ENCODE data around the gene COL6A3. TPM values are rescaled to one million over a fixed set of nuclear protein-coding genes. Genes with fewer than 3 reads are reported as not detected.

Gene COL6A3
- total RNA-seq, 1 experiment from 2014 or later, result 0.57 TPM

- H3K36me3 ChIP-seq (ENCODE audit: low read depth), result no peaks in the 10 kb centered on the region
Observed at GRCh38 chr2:237280939-237281338, 133.0 kb downstream of the COL6A3 start.

GRCh38 chr2:237280229-237280628 is 133.7 kb downstream of the COL6A3 start:
- Histone ChIP-seq H3K4me3 (no peak overlapping the region), H3K27ac (no peak overlapping the region), H3K79me2 (ENCODE audit: low read depth) (no peaks in the 10 kb centered on the region), H3K27me3 (ENCODE audit: insufficient read depth, low read depth) (no peaks in the 10 kb centered on the region), H3K4me2 (0 out of 2 replicates have a peak overlapping the region, but pooled peaks have one; percentile 2), H2AFZ (no peak overlapping the region), H3K4me1 (replicated peaks; ENCODE audit: insufficient read depth) (peaks cover 15% of the 10 kb centered on the region; the same call in 1 of the 2 replicates), H3K36me3 (ENCODE audit: low read depth) (no peaks in the 10 kb centered on the region), H3K9me2 (ENCODE audit: insufficient read depth) (no peaks in the 10 kb centered on the region), H3F3A (ENCODE audit: insufficient read depth, low read depth) (no peaks in the 10 kb centered on the region), H4K20me1 (ENCODE audit: insufficient read depth) (no peaks in the 10 kb centered on the region), H3K9me3 (ENCODE audit: insufficient read depth, low read depth) (no peaks in the 10 kb centered on the region)
- DNase-seq, result no peak
- TF ChIP-seq EZH2 (IDR thresholded peaks at IDR 0.05; ENCODE audit: low read depth) (no peak), CTCF (conservative IDR thresholded peaks at IDR 0.05) (no peak)
- BruUV-seq (replicated peaks), result no TSS peak
- ChIA-PET CTCF (no interaction called here), POLR2A (ENCODE audit: unreplicated experiment) (no interaction called here)
- intact Hi-C loops (cut with micrococcal nuclease; ENCODE audit: unreplicated experiment), result no loop called here

More at GRCh38 chr2:237280939-237281338, 133.0 kb downstream of the COL6A3 start:
- TF ChIP-seq EZH2 (IDR thresholded peaks at IDR 0.05; ENCODE audit: low read depth) (no peak), CTCF (conservative IDR thresholded peaks at IDR 0.05) (no peak)
- no peaks in the 10 kb centered on the region for H3K9me3 ChIP-seq (ENCODE audit: insufficient read depth, low read depth)
- no TSS peak for BruUV-seq (replicated peaks)
- POLR2A ChIA-PET (ENCODE audit: unreplicated experiment), result no interaction called here
- no peak overlapping the region for H3K27ac ChIP-seq
- H3K79me2 ChIP-seq (ENCODE audit: low read depth), result no peaks in the 10 kb centered on the region
- no peak for DNase-seq
- no peak overlapping the region for H3K4me2 ChIP-seq
- peaks cover 15% of the 10 kb centered on the region; the same call in 1 of the 2 replicates for H3K4me1 ChIP-seq (replicated peaks; ENCODE audit: insufficient read depth)
- intact Hi-C loops (cut with micrococcal nuclease; ENCODE audit: unreplicated experiment), result no loop called here
- H2AFZ ChIP-seq, result no peak overlapping the region
- no peaks in the 10 kb centered on the region for H3F3A ChIP-seq (ENCODE audit: insufficient read depth, low read depth)
- H3K4me3 ChIP-seq, result no peak overlapping the region
- no peaks in the 10 kb centered on the region for H3K27me3 ChIP-seq (ENCODE audit: insufficient read depth, low read depth)
- H4K20me1 ChIP-seq (ENCODE audit: insufficient read depth), result no peaks in the 10 kb centered on the region
- no peaks in the 10 kb centered on the region for H3K9me2 ChIP-seq (ENCODE audit: insufficient read depth)
- CTCF ChIA-PET, result interaction anchor here (0.6 kb wide), 1 partner anchor 111 kb away, joined by 3 read pairs; no protein-coding TSS in a partner anchor

GRCh38 chr2:237279012-237279768 is 134.8 kb downstream of the COL6A3 start:
- no peak for DNase-seq
- no peaks in the 10 kb centered on the region for H3K27me3 ChIP-seq (ENCODE audit: insufficient read depth, low read depth)
- H2AFZ ChIP-seq, result no peak overlapping the region
- no TSS peak for BruUV-seq (replicated peaks)
- H3K4me2 ChIP-seq, result no peak overlapping the region
- H3K36me3 ChIP-seq (ENCODE audit: low read depth), result no peaks in the 10 kb centered on the region
- ChIA-PET CTCF (no interaction called here), POLR2A (ENCODE audit: unreplicated experiment) (no interaction called here)
- TF ChIP-seq CTCF (conservative IDR thresholded peaks at IDR 0.05) (no peak), EZH2 (IDR thresholded peaks at IDR 0.05; ENCODE audit: low read depth) (no peak)
- peaks cover 15% of the 10 kb centered on the region; the same call in 1 of the 2 replicates for H3K4me1 ChIP-seq (replicated peaks; ENCODE audit: insufficient read depth)
- no peak overlapping the region for H3K4me3 ChIP-seq
- no peaks in the 10 kb centered on the region for H3F3A ChIP-seq (ENCODE audit: insufficient read depth, low read depth)
- no peaks in the 10 kb centered on the region for H4K20me1 ChIP-seq (ENCODE audit: insufficient read depth)
- intact Hi-C loops (cut with micrococcal nuclease; ENCODE audit: unreplicated experiment), result no loop called here
- no peaks in the 10 kb centered on the region for H3K79me2 ChIP-seq (ENCODE audit: low read depth)
- H3K27ac ChIP-seq, result no peak overlapping the region
- no peaks in the 10 kb centered on the region for H3K9me2 ChIP-seq (ENCODE audit: insufficient read depth)
- no peaks in the 10 kb centered on the region for H3K9me3 ChIP-seq (ENCODE audit: insufficient read depth, low read depth)

Measured in PC-9 (cell line).